ENCODE data around the gene AGER. TPM values are rescaled to one million over a fixed set of nuclear protein-coding genes. Genes with fewer than 3 reads are reported as not detected.

The AGER gene
- total RNA-seq, 1 donor from 2014 or later, result 2.0 TPM

DNA sequence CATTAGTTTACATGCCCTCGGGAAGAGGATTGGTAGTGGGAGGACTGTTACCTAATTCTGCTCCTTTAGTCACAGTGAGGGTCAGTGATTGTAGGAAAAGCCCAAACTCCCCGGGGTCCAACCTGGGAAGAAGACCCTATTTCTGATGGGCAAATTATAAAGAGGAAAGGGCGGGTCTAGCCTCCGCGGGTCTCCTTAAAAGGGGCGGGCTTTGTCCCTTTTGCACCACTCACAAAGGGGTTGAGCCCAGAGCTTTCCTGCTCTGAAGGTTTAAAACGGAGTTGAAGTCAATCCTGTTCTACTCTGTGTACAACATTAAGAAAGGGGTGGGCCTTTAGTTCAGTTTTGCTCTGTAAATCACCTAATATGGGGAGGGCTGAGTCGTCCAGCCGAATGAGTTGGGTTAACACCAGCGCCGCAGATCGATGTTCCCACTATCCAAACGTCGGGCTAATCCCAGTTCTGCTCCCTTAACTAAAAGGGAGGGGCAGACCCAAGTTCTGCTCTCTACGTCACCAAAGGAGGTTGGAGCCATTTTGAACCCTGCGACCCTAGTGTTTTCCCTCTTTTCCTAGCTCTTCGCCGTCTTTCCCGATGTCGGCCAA is 6.8 kb downstream of the AGER start:
- intact Hi-C loops (cut with DNase I), result loop anchor here (2.0 to 10.0 kb wide), 2 partner anchors 48 to 512 kb away; partner anchors contain the start of genes ATF6B, C6orf47, CSNK2B and GPANK1
- DNase-seq (ENCODE audit: missing footprints) (no peak), ATAC-seq (peak; percentile 13)

DNA sequence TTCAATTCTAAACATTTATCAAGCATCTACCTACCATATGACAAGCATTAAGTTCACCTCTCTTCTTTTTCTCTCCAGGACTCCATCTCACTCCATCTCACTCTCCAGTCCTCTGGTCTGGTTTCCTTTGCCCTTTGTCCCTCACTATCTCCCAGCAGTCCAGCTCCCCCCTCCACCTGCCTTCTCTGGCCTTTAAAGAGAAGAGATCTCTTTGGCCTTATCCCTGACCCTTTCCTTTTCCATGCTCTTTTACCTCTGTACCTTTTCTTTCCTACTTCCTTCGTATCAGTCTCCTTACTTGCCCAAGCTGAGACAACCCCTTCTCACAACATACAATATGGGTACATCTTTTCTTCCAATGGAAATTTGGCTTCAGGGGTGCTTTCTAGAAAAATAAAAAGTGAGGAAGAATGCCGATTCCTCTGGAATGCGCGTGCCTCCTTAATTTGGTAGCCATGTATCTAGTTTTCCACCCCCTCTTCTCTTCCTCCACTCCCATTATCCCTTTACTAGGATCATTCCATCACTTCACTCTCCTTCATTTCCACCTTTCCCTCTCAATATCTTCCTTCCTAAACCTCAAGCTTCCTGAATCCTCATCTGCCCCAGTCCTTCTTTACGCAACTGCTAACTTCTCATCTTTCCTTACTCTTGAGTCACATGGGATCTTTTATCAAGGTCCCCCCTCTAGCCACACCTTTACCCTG is 7.4 kb downstream of the AGER start:
- no peak for DNase-seq (ENCODE audit: missing footprints)
- intact Hi-C loops (cut with DNase I), result loop anchor here (1.0 to 10.0 kb wide), 3 partner anchors 22 to 512 kb away; partner anchors contain the start of genes ATF6B, C6orf47, CSNK2B and GPANK1
- no peak for ATAC-seq

DNA sequence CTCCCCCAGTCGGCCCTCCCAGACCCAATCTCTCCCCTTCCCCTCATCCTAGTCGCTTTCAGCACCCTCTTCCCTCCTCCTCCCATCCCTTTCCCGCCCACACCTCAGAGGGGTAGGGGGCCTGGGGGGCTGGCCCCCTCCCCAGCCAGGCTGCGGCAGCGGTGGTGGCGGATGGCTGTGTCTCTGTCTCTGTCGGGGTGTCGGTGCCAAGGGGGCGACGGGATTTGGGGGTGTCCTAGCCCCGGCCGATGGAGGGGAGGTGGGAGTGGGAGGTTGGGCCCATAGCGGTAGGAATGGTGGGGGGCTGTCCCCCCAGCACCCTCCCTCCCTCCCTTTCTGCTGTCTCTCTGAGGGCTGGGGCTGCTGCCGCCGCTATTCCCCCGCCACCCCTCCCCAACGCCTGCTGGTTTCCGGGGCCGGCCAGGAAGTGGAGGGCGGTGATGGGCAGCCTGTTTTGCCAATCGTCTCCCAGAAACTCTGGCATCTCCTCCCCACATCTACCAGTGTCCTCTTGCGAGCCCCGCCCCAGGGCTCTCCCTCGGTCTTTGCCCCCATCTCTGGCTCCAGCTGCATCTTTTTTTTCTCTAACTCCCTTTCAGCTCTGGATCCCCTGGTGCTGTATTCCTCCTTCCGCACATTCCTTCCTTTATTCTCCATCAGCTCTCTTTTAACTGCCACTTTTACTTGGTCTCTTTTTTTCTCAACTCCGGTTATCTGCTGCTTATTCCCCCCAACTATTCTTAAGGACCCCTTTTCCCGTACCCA is 8.2 kb downstream of the AGER start, which contains the start of gene AGPAT1:
Gene AGPAT1 (minus strand): TSS at position 374 of the 765 bp plus-strand sequence. CDS start 4,588 bp downstream, outside the sequence.
- ATAC-seq, result peak; percentile 73
- peak; percentile 98 for DNase-seq (ENCODE audit: missing footprints)
- intact Hi-C loops (cut with DNase I), result loop anchor here (1.0 to 10.0 kb wide), 3 partner anchors 22 to 511 kb away; partner anchors contain the start of genes ATF6B, C6orf47, CSNK2B and GPANK1

DNA sequence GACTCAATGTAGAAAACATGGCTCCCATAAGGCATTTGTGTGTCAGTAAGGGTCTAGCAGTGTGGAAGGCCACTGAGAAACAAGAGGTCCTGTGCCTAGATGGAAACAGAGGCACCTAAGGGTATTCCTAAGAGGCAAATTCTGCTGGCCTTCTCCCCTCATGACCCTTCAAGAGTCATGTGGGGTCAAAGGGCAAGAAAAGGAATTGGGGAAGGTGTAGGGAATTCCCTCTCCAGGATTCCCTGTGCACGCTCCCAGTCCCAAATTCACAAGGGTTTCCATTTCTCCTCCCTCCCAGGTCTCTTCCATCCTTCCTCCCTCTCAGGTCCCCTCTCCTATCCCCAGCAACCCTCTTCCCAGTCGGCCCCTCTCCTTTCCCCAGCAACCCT is 8.7 kb downstream of the AGER start:
- no peak for ATAC-seq
- intact Hi-C loops (cut with DNase I), result loop anchor here (10.0 kb wide), 1 partner anchor 511 kb away; the partner anchor contains the start of genes C6orf47, CSNK2B, GPANK1 and LY6G5B
- no peak for DNase-seq (ENCODE audit: missing footprints)

GRCh38 chr6:32174416-32174815 is 9.6 kb downstream of the AGER start:
- no peak for ATAC-seq
- intact Hi-C loops (cut with DNase I), result loop anchor here (10.0 kb wide), 1 partner anchor 510 kb away; the partner anchor contains the start of genes C6orf47, CSNK2B, GPANK1 and LY6G5B

DNA sequence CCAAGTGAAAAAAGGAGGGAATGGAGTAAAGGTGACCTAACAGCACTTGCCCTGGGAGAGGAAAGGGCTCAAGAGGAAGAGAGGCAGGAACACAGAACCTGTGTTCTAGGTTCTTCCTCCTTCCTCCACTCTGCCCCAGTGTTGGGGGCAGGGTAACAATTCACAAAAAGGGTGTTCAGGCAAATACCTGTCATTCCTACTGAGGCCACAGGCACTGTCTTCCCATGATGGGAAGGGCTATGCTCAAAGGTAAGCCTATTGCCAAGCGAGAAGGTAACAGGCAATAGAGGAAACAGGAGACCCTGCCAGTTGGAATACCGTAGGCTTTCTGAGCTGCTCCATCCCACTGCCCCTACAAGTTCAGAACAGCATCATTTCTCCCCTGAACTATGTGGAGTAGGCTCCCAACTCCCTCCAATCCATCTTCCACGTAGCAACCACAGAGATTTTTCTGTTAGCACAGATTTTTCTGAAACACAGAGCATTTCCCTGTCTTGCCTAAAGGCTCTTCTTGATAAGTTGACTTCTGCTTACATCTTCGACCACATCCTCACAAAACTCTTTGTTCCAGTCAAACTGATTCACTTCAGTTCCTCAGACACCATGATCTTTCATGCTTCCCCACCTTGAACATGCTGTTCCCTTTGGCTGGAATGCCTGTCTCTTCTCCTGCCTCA is 10.9 kb downstream of the AGER start:
- no peak for ATAC-seq
- intact Hi-C loops (cut with DNase I), result loop anchor here (10.0 kb wide), 1 partner anchor 508 kb away; the partner anchor contains the start of genes C6orf47, CSNK2B, GPANK1 and LY6G5B

More at GRCh38 chr6:32174416-32174815, 9.6 kb downstream of the AGER start:
- DNase-seq (ENCODE audit: missing footprints), result no peak

GRCh38 chr6:32171234-32171633 is 12.8 kb downstream of the AGER start:
- ATAC-seq (no peak), DNase-seq (ENCODE audit: missing footprints) (no peak)
- intact Hi-C loops (cut with DNase I), result loop anchor here (10.0 kb wide), 1 partner anchor 506 kb away; the partner anchor contains the start of genes C6orf47, CSNK2B, GPANK1 and LY6G5B

More for the DNA sequence above, 10.9 kb downstream of the AGER start:
- no peak for DNase-seq (ENCODE audit: missing footprints)

- no peak for DNase-seq (ENCODE audit: missing footprints)
- intact Hi-C loops (cut with DNase I), result loop anchor here (10.0 kb wide), 1 partner anchor 505 kb away; the partner anchor contains the start of genes C6orf47, CSNK2B, GPANK1 and LY6G5B
- ATAC-seq, result no peak
These were observed 13.8 kb downstream of the AGER start for GRCh38 chr6:32170294-32170693.

DNA sequence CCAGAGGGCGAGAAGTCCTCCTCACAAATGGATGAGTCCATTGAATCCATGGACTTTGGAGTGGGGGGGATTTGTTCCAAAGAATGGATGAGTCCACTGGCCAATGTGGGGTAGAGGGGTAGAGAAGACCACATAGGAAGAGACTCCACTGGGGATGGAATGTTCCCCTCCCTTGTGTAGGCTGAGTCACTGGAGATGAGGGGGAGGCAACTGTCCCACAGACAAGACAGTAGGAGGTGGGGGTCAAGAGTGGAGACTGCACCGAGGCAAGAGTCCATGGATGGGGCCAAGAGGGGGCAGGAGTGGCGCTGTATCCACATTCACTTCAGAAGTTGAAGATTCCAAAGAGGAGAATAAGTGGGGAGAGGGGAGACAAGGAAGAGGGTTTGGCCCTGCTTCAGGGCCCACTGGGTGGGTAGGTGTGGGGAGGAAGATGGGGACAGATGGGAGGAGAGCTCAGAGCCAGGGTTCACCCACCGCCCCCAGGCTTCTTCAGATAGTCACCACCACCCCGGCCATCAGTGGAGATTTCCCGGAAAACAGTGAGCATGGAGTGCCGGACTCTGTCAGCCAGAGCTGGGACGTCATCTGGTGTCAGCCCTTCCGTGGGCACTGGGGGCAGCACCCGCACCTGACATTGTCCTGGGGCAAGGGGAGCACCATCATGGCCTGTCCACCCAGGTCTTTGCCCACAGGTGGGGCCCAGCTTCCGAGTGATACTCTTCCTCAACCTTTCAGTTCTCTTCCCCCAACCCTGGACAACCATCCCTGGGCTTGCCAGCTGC is 15.1 kb downstream of the AGER start:
- ATAC-seq (no peak), DNase-seq (ENCODE audit: missing footprints) (no peak)
- intact Hi-C loops (cut with DNase I), result no loop called here

GRCh38 chr6:32168350-32168749 is 15.7 kb downstream of the AGER start:
- intact Hi-C loops (cut with DNase I), result no loop called here
- DNase-seq (ENCODE audit: missing footprints) (no peak), ATAC-seq (no peak)

GRCh38 chr6:32167761-32168262 is 16.2 kb downstream of the AGER start:
- no peak for DNase-seq (ENCODE audit: missing footprints)
- ATAC-seq, result no peak
- intact Hi-C loops (cut with DNase I), result no loop called here

DNA sequence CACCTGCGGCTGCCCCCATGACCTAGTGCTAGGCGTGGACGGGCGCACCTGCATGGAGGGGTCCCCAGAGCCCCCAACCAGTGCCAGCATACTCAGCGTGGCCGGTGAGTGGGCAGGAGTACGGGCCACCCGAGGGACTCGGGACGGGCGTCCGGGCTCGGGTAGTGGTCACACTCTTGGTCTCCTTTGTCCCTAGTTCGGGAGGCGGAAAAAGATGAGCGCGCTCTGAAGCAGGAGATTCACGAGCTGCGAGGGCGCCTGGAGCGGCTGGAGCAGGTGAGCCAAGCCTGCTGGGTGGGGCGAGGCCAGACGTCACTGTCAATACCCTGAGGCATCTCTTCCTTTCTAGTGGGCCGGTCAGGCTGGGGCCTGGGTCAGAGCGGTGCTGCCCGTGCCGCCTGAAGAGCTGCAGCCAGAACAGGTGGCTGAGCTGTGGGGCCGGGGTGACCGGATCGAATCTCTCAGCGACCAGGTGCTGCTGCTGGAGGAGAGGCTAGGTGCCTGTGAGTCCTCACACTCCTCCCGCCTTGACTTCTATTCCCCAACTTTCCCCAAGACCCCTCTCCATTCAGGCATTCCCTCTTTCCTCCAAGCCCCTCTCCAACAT is 16.8 kb downstream of the AGER start:
- intact Hi-C loops (cut with DNase I), result no loop called here
- DNase-seq (ENCODE audit: missing footprints), result no peak
- no peak for ATAC-seq

DNA sequence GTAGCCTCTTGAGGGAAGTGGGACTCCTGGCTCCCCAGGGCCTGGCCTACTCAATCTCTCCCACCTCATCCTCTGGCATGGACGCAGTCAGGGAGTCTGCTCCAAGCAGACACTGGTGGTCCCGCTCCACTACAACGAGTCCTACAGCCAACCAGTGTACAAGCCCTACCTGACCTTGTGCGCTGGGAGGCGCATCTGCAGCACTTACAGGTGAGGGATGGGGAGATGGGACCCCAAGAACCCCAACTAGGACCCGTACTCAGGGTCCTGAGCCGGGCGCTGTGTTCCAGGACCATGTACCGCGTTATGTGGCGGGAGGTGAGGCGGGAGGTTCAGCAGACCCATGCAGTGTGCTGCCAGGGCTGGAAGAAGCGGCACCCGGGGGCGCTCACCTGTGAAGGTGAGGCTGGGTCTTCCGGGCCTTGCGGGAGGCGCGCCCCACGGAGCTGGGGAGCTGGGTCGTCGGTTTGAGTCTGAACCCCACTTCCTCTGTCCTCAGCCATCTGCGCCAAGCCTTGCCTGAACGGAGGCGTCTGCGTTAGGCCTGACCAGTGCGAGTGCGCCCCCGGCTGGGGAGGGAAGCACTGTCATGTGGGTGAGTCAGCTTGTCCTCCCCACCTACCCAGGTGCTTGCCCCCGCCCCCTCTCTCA is 17.5 kb downstream of the AGER start:
- no peak for DNase-seq (ENCODE audit: missing footprints)
- ATAC-seq, result no peak
- intact Hi-C loops (cut with DNase I), result no loop called here

DNA sequence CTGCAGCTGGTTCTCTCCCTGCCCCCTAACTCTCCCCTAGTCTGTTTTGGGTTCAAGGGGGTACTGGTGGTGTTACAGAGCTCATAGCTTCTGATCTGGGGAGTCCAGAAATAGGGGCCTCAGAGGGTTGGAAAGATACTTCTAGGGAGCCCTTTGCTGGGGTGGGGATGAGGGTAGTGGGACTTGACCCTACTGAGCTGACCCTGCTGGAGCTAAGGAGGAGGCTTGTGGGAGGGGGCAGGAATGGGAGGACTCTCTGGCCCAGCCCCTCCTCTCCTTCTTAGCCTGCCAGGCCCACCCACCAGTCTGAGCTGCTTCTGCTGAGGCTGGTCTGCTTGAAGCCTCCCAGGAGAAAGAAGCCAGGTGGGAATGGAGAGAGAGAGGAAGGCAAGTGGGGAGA is 19.8 kb downstream of the AGER start, which contains the start of gene EGFL8:
Gene EGFL8 (plus strand): TSS at position 301 of the 400 bp plus-strand sequence. CDS start 1,571 bp downstream, outside the sequence.
- no peak for ATAC-seq
- DNase-seq (ENCODE audit: missing footprints), result no peak
- intact Hi-C loops (cut with DNase I), result no loop called here

- peak; percentile 14 for ATAC-seq
- intact Hi-C loops (cut with DNase I), result no loop called here
- no peak for DNase-seq (ENCODE audit: missing footprints)
These were observed 20.3 kb downstream of the AGER start for GRCh38 chr6:32163559-32164258.

GRCh38 chr6:32158052-32158451 is 26.0 kb downstream of the AGER start:
- intact Hi-C loops (cut with DNase I), result no loop called here
- ATAC-seq, result no peak
- no peak for DNase-seq (ENCODE audit: missing footprints)

Measured in Right ventricle myocardium inferior (tissue), 1 donor.